Kidney (tissue), 14 donors: ENCODE results near the gene RAB11B. TPM values are rescaled to one million over a fixed set of nuclear protein-coding genes. Genes with fewer than 3 reads are reported as not detected.
"Not testable (repeated sequence)": the region's sequence is repeated elsewhere in the genome, so short reads cannot be mapped to it uniquely, and the experiment has no call there.

ENCODE experiments used
- DNase-seq, 5 donors: peaks; one replicate each; pipeline ENCODE4 v3.0.0-alpha.2; 2013 to 2020
- FAIRE-seq: peaks from 2 replicates; lab custom pipeline; 2012; peaks lifted over from hg19 to GRCh38; lab: Jason Lieb, UNC
- H3K27ac ChIP-seq, 2 donors: one replicate each; pipeline ENCODE4 v1.7.0; 2013; ENCODE audit warnings: low read depth in 2 of 2, low read length in 2 of 2, inconsistent platforms in 1 of 2
- H3K27me3 ChIP-seq: one replicate; pipeline ENCODE4 v1.7.1; 2013; ENCODE audit warnings: low read length, inconsistent platforms; ENCODE audit not compliant: control insufficient read depth, insufficient read depth
- H3K36me3 ChIP-seq, 3 donors: one replicate each; pipeline versions ENCODE4 v1.7.0 to v1.7.1; 2013; ENCODE audit warnings: low read length in 3 of 3, control low read depth in 1 of 3, inconsistent platforms in 1 of 3; ENCODE audit not compliant: insufficient read depth in 3 of 3, control insufficient read depth in 2 of 3
- H3K4me1 ChIP-seq, 3 donors: one replicate each; pipeline versions ENCODE4 v1.7.0 to v1.7.1; 2013; ENCODE audit warnings: low read length in 3 of 3, inconsistent platforms in 1 of 3, low read depth in 1 of 3; ENCODE audit not compliant: control insufficient read depth in 2 of 3, insufficient read depth in 2 of 3
- H3K4me3 ChIP-seq, 3 donors: one replicate each; pipeline versions ENCODE4 v1.7.0 to v1.8.1; 2013; ENCODE audit warnings: low read length in 3 of 3, control low read depth in 1 of 3, inconsistent platforms in 1 of 3
- H3K9ac ChIP-seq, 3 donors: one replicate each; pipeline versions ENCODE4 v1.7.0 to v1.7.1; 2013; ENCODE audit warnings: low read length in 3 of 3, control low read depth in 1 of 3, inconsistent platforms in 1 of 3
- H3K9me3 ChIP-seq, 3 donors: one replicate each; pipeline versions ENCODE4 v1.7.0 to v1.7.1; 2013; ENCODE audit warnings: low read length in 3 of 3, control low read depth in 1 of 3, inconsistent platforms in 1 of 3; ENCODE audit not compliant: control insufficient read depth in 2 of 3, insufficient read depth in 1 of 3
- CTCF ChIP-seq: IDR thresholded peaks from 3 replicates; pipeline ENCODE4 v1.5.1; 2012; ENCODE audit warnings: mild to moderate bottlenecking, moderate library complexity, borderline replicate concordance; ENCODE audit not compliant: insufficient read depth; ENCODE audit errors: extremely low read depth
- intact Hi-C: fragments of 100-400 bp; cut with DNase I; formaldehyde crosslinking; loops from one replicate; pipeline ENCODE4 v1.11.1; 2022
- polyA plus RNA-seq: library from polyadenylated mRNA; stranded (reverse); fragments of 350-450 nt; fragmentation: Illumina TruSeq; extraction: RNeasy Lipid Tissue Mini Kit (QIAGEN cat#74804); gene quantifications from one replicate; pipeline ENCODE4 v1.2.3, GENCODE V29; 2014; ENCODE audit warnings: low read depth, low replicate concordance; ENCODE audit not compliant: insufficient read depth
- total RNA-seq: library from RNA; stranded (reverse); fragmentation: NEBNext Ultra II Directional; extraction: Animal tissue kit (Norgen Biotek cat#: 25700); gene quantifications from one replicate; pipeline ENCODE4 v1.2.1, GENCODE V29; 2021
- donor health status: control.
- donor health status: control.
- donor health status: control.
- donor health status: control.
- donor health status: control.
- donor health status: DM: yes; HTN: yes; CAD: no.
- donor health status: Normal renal cell carcinoma (clear cell type).

RAB11B gene
- total and polyA plus RNA-seq, 2 donors from 2014 or later: 146 to 148 TPM

- no peak for FAIRE-seq
- Histone ChIP-seq H3K4me3 (peak overlapping the region in 2 of 3 donors; percentile 5 to 21), H3K9me3 (peaks cover 0 to 3% (median 0%) of the 10 kb centered on the region in 3 donors), H3K9ac (no peak overlapping the region), H3K27me3 (no peaks in the 10 kb centered on the region), H3K27ac (no peak overlapping the region), H3K36me3 (no peaks in the 10 kb centered on the region), H3K4me1 (peaks cover 0 to 3% (median 0%) of the 10 kb centered on the region in 3 donors)
- no peak for TF ChIP-seq CTCF
- intact Hi-C loops: no loop called here
- DNase-seq: peak in 4 of 5 donors; percentile 50 to 89 (median 67)
These were observed 37.9 kb upstream of the RAB11B start for GRCh38 chr19:8352134-8352827.

GRCh38 chr19:8352845-8353244 is 37.3 kb upstream of the RAB11B start:
- H3K27ac ChIP-seq, DNase-seq, H3K4me1 ChIP-seq, H3K36me3 ChIP-seq, intact Hi-C loops, H3K9ac ChIP-seq, H3K9me3 ChIP-seq, H3K27me3 ChIP-seq, H3K4me3 ChIP-seq, FAIRE-seq: not testable (repeated sequence)

- Histone ChIP-seq H3K4me3 (no peak overlapping the region), H3K4me1 (peaks cover 0 to 3% (median 0%) of the 10 kb centered on the region in 3 donors), H3K36me3 (no peaks in the 10 kb centered on the region), H3K27ac (peak overlapping the region in 1 of 2 donors; percentile 14), H3K9ac (no peak overlapping the region), H3K27me3 (no peaks in the 10 kb centered on the region), H3K9me3 (peaks cover 0 to 3% (median 0%) of the 10 kb centered on the region in 3 donors)
- TF ChIP-seq CTCF: no peak
- FAIRE-seq (no peak), DNase-seq (peak in 1 of 5 donors; percentile 82)
- intact Hi-C loops: no loop called here
These were observed 34.3 kb upstream of the RAB11B start for GRCh38 chr19:8355631-8356402.

- peaks cover 0 to 3% (median 0%) of the 10 kb centered on the region in 3 donors for H3K9me3 ChIP-seq
- H3K36me3 ChIP-seq: no peaks in the 10 kb centered on the region
- H3K27me3 ChIP-seq: no peaks in the 10 kb centered on the region
- H3K27ac ChIP-seq: no peak overlapping the region
- DNase-seq (no peak), FAIRE-seq (no peak)
- H3K4me1 ChIP-seq: peaks cover 0 to 6% (median 1%) of the 10 kb centered on the region in 3 donors
- H3K9ac ChIP-seq: no peak overlapping the region
- intact Hi-C loops: no loop called here
- H3K4me3 ChIP-seq: no peak overlapping the region
- no peak for TF ChIP-seq CTCF
These were observed 33.1 kb upstream of the RAB11B start for GRCh38 chr19:8357007-8357521.
